GF-D8 (cell line): ENCODE measurements around the gene RHBDL1.

Experiments used
- DNase-seq: peaks from one replicate; lab custom pipeline; 2025; lab: John Stamatoyannopoulos, UW

Gene RHBDL1

GRCh38 chr16:637081-638018, 38.1 kb upstream of the RHBDL1 start:
- no peak for DNase-seq

- DNase-seq, result no peak
These were observed 37.4 kb upstream of the RHBDL1 start for GRCh38 chr16:638034-638543.

GRCh38 chr16:638836-639235, 36.6 kb upstream of the RHBDL1 start:
- no peak for DNase-seq

GRCh38 chr16:640614-641013, 34.9 kb upstream of the RHBDL1 start:
- DNase-seq, result no peak

GRCh38 chr16:641326-642188, 33.9 kb upstream of the RHBDL1 start, which contains the start of gene MCRIP2:
MCRIP2 (plus strand) TSS chr16:641828; CDS start chr16:641992, 164 bp downstream.
- DNase-seq, result peak; percentile 70

- DNase-seq, result peak; percentile 15
These were observed 33.1 kb upstream of the RHBDL1 start for GRCh38 chr16:642189-643049.

- DNase-seq, result no peak
These were observed 32.5 kb upstream of the RHBDL1 start for GRCh38 chr16:643050-643368.

- no peak for DNase-seq
These were observed 30.9 kb upstream of the RHBDL1 start for GRCh38 chr16:644556-644955.

GRCh38 chr16:645852-646678, 29.4 kb upstream of the RHBDL1 start:
- DNase-seq, result no peak

- no peak for DNase-seq
These were observed 28.7 kb upstream of the RHBDL1 start for GRCh38 chr16:646679-647172.

- DNase-seq, result no peak
These were observed 28.1 kb upstream of the RHBDL1 start for GRCh38 chr16:647173-647902.

GRCh38 chr16:648071-648780, 27.2 kb upstream of the RHBDL1 start:
- DNase-seq, result peak; percentile 17

- peak; percentile 75 for DNase-seq
These were observed 26.5 kb upstream of the RHBDL1 start, which contains the start of gene WDR90 for GRCh38 chr16:648781-649589. WDR90 (plus strand) TSS chr16:649365; CDS start chr16:649417, 52 bp downstream.

- DNase-seq, result no peak
These were observed 25.8 kb upstream of the RHBDL1 start for GRCh38 chr16:649631-650030.

- no peak for DNase-seq
These were observed 23.6 kb upstream of the RHBDL1 start for GRCh38 chr16:651844-652243.

- DNase-seq, result no peak
These were observed 22.8 kb upstream of the RHBDL1 start for GRCh38 chr16:652454-653305.

GRCh38 chr16:654034-654433, 21.4 kb upstream of the RHBDL1 start:
- DNase-seq, result no peak
